ENCODE results near the gene PRR15. TPM values are rescaled to one million over a fixed set of nuclear protein-coding genes. Genes with fewer than 3 reads are reported as not detected.
A peak's percentile ranks its signal among the peaks of the same experiment; 100 is the strongest.

Gene PRR15
- total RNA-seq, 1 experiment from 2014 or later, result 76.1 TPM

DNA sequence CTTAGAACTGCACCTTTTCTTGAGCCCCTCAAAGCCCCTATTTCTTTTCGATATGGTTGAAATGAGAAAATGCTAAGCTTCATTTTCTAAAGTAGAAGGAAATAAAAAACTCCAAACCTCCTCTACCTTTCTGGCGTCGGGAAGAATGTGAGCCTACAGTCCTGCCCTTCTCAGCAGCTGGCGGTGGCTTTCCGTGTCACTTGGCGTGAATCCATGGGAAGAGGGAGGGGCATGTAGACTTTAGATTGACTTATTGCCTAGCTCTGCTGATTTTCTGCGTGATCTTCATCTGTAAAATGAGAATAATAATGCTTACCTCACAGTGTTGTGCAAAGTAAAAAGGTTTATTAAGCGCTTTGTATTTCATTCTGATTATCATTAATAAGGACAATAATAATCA lies 35.0 kb downstream of the PRR15 start:
- Mint-ChIP-seq H3K4me1 (ENCODE audit: low read depth, unreplicated experiment) (peaks cover 14% of the 10 kb centered on the region), H3K36me3 (ENCODE audit: insufficient read depth, unreplicated experiment) (no peaks in the 10 kb centered on the region), H3K27me3 (ENCODE audit: unreplicated experiment) (no peaks in the 10 kb centered on the region), H3K4me3 (ENCODE audit: low read depth, unreplicated experiment) (no peak overlapping the region), H3K9me3 (ENCODE audit: low read depth, unreplicated experiment) (no peaks in the 10 kb centered on the region), H3K27ac (ENCODE audit: unreplicated experiment) (no peak overlapping the region)
- intact Hi-C loops (cut with micrococcal nuclease; ENCODE audit: unreplicated experiment), result no loop called here
- CTCF ChIA-PET, result interaction anchor here (0.6 to 1.1 kb wide), 3 partner anchors 10 to 207 kb away, joined by 3 to 7 read pairs (median 4); no protein-coding TSS in a partner anchor
- peak; percentile 78 for DNase-seq
- no TSS peak for BruUV-seq (replicated peaks)
- TF ChIP-seq, protein P1, sequence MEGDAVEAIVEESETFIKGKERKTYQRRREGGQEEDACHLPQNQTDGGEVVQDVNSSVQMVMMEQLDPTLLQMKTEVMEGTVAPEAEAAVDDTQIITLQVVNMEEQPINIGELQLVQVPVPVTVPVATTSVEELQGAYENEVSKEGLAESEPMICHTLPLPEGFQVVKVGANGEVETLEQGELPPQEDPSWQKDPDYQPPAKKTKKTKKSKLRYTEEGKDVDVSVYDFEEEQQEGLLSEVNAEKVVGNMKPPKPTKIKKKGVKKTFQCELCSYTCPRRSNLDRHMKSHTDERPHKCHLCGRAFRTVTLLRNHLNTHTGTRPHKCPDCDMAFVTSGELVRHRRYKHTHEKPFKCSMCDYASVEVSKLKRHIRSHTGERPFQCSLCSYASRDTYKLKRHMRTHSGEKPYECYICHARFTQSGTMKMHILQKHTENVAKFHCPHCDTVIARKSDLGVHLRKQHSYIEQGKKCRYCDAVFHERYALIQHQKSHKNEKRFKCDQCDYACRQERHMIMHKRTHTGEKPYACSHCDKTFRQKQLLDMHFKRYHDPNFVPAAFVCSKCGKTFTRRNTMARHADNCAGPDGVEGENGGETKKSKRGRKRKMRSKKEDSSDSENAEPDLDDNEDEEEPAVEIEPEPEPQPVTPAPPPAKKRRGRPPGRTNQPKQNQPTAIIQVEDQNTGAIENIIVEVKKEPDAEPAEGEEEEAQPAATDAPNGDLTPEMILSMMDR (IDR thresholded peaks at IDR 0.05; ENCODE audit: unreplicated experiment), result no peak

DNA sequence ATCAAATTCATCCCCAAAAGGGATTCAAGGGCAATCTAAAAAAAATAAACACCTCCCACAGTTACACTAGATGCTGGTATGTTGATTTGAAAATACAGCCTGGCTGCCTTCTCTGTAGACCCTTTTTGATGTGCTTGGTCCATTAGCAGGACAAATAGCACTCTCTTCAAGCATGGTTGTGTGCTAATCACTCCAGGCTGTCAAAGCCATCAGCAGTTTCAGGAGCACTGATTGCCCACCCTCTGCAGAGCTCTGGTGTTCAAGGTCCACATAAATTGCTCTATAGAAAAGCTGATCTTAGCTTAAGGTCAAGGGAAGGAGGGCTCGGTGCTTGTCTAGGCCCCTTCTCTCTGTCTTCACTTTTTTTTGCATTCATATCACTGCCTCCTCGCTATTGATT lies 35.4 kb downstream of the PRR15 start:
- CTCF ChIA-PET, result interaction anchor here (0.6 to 1.1 kb wide), 2 partner anchors 10 to 36 kb away, joined by 4 to 7 read pairs; no protein-coding TSS in a partner anchor
- Mint-ChIP-seq H3K4me1 (ENCODE audit: low read depth, unreplicated experiment) (peaks cover 14% of the 10 kb centered on the region), H3K27ac (ENCODE audit: unreplicated experiment) (no peak overlapping the region), H3K27me3 (ENCODE audit: unreplicated experiment) (no peaks in the 10 kb centered on the region), H3K4me3 (ENCODE audit: low read depth, unreplicated experiment) (no peak overlapping the region), H3K36me3 (ENCODE audit: insufficient read depth, unreplicated experiment) (no peaks in the 10 kb centered on the region), H3K9me3 (ENCODE audit: low read depth, unreplicated experiment) (no peaks in the 10 kb centered on the region)
- TF ChIP-seq, protein P1 (IDR thresholded peaks at IDR 0.05; ENCODE audit: unreplicated experiment), result no peak
- intact Hi-C loops (cut with micrococcal nuclease; ENCODE audit: unreplicated experiment), result no loop called here
- BruUV-seq (replicated peaks), result no TSS peak
- DNase-seq, result no peak

DNA sequence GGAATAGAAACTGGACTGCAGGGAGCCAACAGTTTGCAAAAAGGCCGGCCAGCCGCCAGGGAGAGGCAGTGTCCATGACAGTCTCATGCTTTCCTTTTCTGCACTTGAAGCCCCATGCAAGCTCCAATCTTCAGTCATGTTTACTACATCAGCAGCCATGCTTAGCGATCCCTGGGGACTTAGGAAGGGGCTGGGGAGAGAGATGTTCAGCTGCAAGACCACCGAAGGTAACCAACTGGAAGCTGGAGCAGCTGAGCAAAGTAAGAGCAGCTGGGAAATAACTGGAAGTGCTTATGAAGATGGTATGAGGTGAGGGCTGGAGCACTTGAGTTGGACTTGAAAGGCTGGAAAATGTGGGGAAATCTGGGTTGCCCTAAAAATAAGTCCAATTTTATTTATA lies 37.0 kb downstream of the PRR15 start:
- Mint-ChIP-seq H3K9me3 (ENCODE audit: low read depth, unreplicated experiment) (peaks cover 3% of the 10 kb centered on the region), H3K36me3 (ENCODE audit: insufficient read depth, unreplicated experiment) (no peaks in the 10 kb centered on the region), H3K27ac (ENCODE audit: unreplicated experiment) (no peak overlapping the region), H3K27me3 (ENCODE audit: unreplicated experiment) (no peaks in the 10 kb centered on the region), H3K4me1 (ENCODE audit: low read depth, unreplicated experiment) (peaks cover 16% of the 10 kb centered on the region), H3K4me3 (ENCODE audit: low read depth, unreplicated experiment) (no peak overlapping the region)
- DNase-seq, result no peak
- no TSS peak for BruUV-seq (replicated peaks)
- TF ChIP-seq, protein P1 (IDR thresholded peaks at IDR 0.05; ENCODE audit: unreplicated experiment), result no peak
- CTCF ChIA-PET, result interaction anchor here (0.6 kb wide), 1 partner anchor 15 kb away, joined by 3 read pairs; no protein-coding TSS in a partner anchor
- intact Hi-C loops (cut with micrococcal nuclease; ENCODE audit: unreplicated experiment), result loop anchor here (10.0 kb wide), 1 partner anchor 676 kb away; no protein-coding TSS in a partner anchor

DNA sequence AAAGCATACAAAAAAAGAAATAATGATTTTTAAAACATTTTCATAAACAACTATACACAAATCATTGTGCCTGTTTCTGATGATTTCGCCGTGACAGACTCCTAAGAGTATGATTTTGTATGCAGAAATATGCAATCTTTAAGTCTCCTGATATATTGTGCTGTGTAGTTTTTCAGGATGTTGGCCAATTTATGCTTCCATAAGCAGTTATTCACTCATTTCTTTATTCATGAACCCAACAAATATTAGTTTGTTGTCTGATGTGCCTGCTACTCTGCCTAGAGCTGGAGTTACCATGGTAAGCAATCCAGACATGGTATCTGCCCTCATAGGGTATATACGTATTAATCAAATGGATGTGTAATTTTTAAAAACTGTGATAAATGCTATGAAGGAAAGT lies 40.4 kb downstream of the PRR15 start:
- H3K9me3 Mint-ChIP-seq (ENCODE audit: low read depth, unreplicated experiment), result peaks cover 3% of the 10 kb centered on the region
- BruUV-seq (replicated peaks), result no TSS peak
- CTCF ChIA-PET, result no interaction called here

More for the DNA sequence above, 40.4 kb downstream of the PRR15 start:
- Mint-ChIP-seq H3K27ac (ENCODE audit: unreplicated experiment) (no peak overlapping the region), H3K36me3 (ENCODE audit: insufficient read depth, unreplicated experiment) (peaks cover 9% of the 10 kb centered on the region), H3K4me1 (ENCODE audit: low read depth, unreplicated experiment) (peaks cover 36% of the 10 kb centered on the region), H3K4me3 (ENCODE audit: low read depth, unreplicated experiment) (no peak overlapping the region), H3K27me3 (ENCODE audit: unreplicated experiment) (no peaks in the 10 kb centered on the region)
- DNase-seq, result no peak
- intact Hi-C loops (cut with micrococcal nuclease; ENCODE audit: unreplicated experiment), result loop anchor here (10.0 kb wide), 1 partner anchor 679 kb away; no protein-coding TSS in a partner anchor
- TF ChIP-seq, protein P1 (IDR thresholded peaks at IDR 0.05; ENCODE audit: unreplicated experiment), result no peak

Data from Calu3 (cell line).